Peyer's patch (tissue), 4 donors: Measurements from ENCODE around the gene NPEPL1.

Experiments
- POLR2A ChIP-seq, 2 donors: fragments of 450-650 bp; IDR thresholded peaks; one replicate each; pipeline ENCODE4 v1.5.1; 2017; ENCODE audit warnings: antibody characterized with exemption in 2 of 2, mild to moderate bottlenecking in 2 of 2, moderate library complexity in 2 of 2
- TF ChIP-seq, protein P1 (sequence below), 6 experiments: fragments of 450-650 bp in 4 of 6; fragments of 200-600 bp in 2 of 6; sonication (generic) in 1 of 6; IDR thresholded peaks; one replicate each; pipeline ENCODE4 v1.5.1; 2017 to 2019; ENCODE audit warnings: antibody characterized with exemption in 6 of 6, mild to moderate bottlenecking in 3 of 6, moderate library complexity in 1 of 6

DNA sequence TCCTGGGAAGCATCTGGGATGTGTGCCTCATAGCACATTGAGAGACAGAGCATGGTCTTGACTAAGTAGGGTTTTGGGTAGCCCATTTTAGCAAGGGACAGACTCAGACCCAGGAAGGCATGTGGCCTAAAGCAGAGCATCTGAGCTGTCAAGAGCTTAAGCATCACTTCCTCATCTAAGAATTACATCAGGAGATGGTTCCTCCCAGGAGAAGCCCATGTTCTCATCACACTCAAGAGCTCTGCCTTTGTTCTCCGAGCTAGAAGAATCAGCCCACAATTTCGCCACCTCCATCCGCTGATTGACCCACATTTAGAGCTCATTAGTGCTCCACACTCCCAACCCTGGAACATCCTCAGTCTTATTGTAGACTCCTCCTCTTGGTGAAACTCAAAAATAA is 68.3 kb downstream of the NPEPL1 start:
- TF ChIP-seq, protein P1, sequence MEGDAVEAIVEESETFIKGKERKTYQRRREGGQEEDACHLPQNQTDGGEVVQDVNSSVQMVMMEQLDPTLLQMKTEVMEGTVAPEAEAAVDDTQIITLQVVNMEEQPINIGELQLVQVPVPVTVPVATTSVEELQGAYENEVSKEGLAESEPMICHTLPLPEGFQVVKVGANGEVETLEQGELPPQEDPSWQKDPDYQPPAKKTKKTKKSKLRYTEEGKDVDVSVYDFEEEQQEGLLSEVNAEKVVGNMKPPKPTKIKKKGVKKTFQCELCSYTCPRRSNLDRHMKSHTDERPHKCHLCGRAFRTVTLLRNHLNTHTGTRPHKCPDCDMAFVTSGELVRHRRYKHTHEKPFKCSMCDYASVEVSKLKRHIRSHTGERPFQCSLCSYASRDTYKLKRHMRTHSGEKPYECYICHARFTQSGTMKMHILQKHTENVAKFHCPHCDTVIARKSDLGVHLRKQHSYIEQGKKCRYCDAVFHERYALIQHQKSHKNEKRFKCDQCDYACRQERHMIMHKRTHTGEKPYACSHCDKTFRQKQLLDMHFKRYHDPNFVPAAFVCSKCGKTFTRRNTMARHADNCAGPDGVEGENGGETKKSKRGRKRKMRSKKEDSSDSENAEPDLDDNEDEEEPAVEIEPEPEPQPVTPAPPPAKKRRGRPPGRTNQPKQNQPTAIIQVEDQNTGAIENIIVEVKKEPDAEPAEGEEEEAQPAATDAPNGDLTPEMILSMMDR (IDR thresholded peaks at IDR 0.05): no peak
- TF ChIP-seq POLR2A (IDR thresholded peaks at IDR 0.05): no peak
